Left renal cortex interstitium (tissue), 4 donors: ENCODE data around the gene ETV7. TPM values are rescaled to one million over a fixed set of nuclear protein-coding genes. Genes with fewer than 3 reads are reported as not detected.
"Not testable (repeated sequence)": the region's sequence is repeated elsewhere in the genome, so short reads cannot be mapped to it uniquely, and the experiment has no call there.

Source experiments
- DNase-seq, 4 donors: peaks; one replicate each; pipeline ENCODE4 v3.0.0-alpha.2; 2013; ENCODE audit warnings: low read depth in 4 of 4, low spot score in 2 of 4, missing footprints in 1 of 4
- polyA plus RNA-seq, 4 donors: library from polyadenylated mRNA; unstranded; fragments of 120-200 nt; gene quantifications; one replicate each; pipeline ENCODE4 v1.2.1, GENCODE V29; 2013; ENCODE audit not compliant: insufficient read length in 4 of 4

Gene ETV7
- polyA plus RNA-seq, 4 donors: 0.09 to 0.27 (median 0.17) TPM; not detected in 1

DNA sequence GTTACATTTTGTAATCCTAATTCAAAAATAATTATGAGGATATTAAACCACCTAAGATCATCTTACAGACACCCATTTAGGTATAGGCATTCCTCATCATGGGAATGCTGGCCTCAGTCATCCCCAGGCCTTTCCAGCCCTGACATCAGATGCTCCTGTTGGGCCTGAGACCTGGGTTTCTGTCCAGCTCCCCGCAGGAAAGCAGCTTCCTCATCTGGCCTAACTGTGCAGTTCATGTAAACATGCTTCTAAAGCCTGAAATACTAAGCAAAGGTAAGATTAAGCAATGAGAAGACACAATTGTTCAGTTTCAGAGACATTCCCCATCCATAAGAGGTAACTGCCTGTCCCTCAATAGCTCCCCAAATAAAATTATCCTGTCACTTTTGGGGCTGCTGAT, 19.0 kb downstream of the ETV7 start:
- DNase-seq: no peak

DNA sequence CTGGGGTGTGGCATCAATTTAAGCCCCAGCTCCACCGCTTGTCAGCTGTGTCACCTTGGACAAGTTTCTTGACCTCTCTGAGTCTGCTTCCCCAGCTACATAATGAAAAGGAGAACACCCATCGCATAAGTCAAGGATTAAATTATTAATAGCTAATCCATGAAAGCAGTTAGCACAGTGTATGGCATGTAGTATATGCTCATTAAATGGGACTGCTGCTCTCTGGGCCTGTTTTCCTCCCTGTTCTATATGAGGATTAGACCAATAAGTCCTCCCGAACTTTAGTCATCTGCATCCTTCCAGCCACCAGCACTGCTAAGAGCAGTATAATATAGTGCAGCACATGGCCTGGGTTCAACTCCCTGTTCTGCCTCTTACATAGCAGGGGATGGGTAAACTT, 19.7 kb downstream of the ETV7 start:
- DNase-seq: no peak

DNA sequence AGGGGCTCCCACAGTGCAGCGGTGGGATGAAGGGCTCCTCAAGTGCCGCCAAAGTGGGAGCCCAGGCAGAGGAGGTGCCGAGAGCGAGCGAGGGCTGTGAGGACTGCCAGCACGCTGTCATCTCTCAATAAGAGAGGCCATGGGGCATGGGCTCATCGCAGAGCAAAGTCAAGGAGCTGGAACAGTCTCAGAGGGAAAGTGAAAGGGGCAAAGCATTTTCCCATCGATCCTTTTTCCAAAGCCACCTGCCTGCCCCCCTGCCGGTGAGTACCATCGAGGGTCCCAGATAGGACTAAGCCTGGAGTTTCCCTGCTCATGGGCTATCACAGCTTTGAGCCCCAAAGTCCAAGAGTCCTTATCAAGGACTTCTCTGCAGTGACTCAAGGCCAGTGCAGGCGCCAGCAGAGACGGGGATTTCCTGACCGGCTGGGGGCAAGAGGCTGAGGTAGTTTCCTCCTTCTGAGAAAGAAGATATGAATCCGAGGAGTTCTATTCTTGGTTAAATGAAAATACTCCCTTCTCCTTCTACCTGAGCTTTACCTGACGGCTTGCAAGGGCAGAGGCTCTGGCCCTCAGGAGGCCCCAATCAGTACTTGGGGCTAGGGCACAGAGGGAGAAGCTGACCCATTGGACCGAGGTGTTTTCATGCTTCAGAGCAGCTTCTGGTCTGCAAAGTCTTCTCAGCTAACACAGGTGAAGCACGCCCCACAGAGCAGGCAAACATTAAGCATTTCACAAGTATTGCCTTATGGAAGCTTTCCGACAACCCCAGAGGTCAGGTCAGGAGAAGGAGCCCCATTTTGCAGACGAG, 22.6 kb downstream of the ETV7 start:
- no peak for DNase-seq

DNA sequence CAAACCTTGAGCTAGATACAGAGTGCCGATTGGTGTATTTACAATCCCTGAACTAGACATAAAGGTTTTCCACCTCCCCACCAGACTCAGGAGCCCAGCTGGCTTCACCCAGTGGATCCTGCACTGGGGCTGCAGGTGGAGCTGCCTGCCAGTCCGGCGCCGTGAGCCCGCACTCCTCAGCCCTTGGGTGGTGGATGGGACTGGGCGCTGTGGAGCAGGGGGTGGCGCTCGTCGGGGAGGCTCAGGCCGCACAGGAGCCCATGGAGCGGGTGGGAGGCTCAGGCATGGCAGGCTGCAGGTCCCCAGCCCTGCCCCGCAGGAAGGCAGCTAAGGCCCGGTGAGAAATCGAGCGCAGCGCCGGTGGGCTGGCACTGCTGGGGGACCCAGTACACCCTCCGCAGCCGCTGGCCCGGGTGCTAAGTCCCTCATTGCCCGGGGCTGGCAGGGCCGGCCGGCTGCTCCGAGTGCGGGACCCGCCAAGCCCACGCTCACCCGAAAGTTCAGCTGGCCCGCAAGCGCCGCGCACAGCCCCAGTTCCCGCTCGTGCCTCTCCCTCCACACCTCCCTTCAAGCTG, 23.3 kb downstream of the ETV7 start:
- not testable (repeated sequence) for DNase-seq

DNA sequence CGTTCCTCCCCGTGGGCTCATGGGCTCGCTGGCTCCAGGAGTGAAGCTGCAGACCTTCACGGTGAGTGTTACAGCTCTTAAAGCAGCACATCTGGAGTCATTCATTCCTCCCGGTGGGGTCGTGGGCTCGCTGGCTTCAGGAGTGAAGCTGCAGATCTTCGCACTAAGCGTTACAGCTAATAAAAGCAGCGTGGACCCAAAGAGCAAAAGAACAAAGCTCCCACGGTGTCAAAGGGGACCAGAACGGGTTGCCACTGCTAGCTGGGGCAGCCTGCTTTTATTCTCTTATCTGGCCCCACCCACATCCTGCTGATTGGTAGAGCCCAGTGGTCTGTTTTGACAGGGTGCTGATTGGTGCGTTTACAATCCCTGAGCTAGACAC, 24.1 kb downstream of the ETV7 start:
- DNase-seq: not testable (repeated sequence)

DNA sequence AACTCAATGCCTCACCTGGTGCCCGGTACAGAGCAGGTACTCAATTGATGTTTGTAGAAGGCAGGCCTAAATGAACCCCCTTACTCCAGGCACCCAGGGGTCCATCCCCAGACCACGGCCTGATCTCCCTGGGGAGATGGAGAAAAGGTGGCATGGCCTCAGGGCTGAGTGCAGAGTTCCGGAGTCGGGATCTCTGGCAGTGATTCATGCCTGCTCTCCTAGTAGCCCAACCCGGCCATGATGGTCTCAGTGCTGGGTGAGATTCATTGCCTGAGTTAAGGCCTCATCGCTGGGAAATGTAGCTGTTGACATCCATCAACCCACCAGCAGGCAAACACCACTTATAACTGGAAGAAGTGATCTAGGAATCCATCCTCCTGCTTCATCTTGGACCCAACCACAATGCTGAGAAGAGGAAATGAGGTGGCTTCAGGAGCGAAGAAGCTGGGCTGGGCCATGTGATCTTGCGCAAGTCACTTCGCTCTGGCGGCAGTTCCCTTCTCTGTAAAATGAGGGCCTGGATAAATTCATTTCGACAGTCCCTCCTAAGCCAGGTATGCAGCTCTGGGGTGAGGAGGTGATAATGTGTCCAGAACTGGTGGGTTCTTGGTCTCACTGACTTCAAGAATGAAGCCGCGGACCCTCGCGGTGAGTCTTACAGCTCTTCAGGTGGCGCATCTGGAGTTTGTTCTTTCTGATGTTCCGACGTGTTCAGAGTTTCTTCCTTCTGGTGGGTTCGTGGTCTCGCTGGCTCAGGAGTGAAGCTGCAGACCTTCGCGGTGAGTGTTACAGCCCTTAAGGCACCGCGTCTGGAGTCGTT, 24.7 kb downstream of the ETV7 start:
- DNase-seq: no peak

DNA sequence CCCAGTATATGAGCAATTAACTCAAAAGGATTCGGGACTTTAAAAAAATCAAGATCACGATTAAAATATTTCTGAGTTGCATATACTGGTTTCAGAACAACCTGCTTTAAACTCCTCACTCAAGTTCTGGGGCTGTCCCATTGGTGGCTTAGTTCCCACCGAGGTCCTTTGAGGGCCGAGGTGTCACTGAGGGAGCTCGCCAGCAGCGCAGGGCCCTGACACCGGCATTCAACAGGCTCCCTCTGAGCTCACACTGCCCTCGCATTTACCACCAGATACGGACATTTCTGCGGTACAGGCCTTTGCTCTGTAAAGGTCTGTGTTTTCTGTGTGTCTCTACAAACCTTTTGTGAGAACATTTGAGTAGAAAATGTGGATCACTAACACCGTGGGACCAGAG, 26.4 kb downstream of the ETV7 start:
- no peak for DNase-seq

DNA sequence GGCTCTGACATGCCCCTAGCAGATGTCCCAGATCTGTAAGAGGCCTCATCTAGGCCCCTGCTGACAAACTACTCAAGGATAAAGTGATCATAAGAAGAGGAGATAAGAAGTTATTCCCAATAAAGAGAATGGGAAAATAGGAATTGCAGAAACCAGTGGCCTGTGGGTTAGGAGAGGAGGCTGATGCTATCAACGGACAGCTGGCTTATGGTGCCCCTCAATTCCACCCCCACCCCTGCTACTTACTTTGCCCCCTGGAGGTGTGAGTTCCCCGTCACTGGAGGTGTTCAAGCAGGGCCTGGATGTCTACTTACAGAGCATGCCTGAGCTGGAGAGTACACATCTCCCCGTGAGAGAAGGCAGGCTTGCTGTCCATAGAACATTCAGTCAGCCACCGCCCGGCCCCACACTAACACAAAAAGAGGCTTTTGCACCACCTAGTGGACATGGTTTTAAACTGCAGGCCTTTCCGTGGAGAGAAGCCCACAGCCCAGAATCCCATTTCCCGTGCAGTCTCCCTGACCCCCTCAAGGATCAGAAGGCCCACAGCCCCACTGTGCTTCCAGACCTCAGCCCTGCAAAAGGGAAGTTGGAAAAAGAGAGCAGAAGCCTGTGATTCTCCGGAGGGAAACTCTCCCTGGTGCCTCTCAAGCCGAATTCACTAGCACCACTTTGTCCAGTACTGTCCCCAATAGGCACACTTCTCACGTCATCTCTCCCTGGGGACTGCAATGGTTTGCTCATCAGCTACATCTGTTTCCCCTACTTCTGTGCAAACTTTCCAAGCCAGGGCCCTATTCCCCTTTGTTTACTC, 27.0 kb downstream of the ETV7 start:
- peak in 2 of 4 donors; percentile 53 to 72 for DNase-seq

DNA sequence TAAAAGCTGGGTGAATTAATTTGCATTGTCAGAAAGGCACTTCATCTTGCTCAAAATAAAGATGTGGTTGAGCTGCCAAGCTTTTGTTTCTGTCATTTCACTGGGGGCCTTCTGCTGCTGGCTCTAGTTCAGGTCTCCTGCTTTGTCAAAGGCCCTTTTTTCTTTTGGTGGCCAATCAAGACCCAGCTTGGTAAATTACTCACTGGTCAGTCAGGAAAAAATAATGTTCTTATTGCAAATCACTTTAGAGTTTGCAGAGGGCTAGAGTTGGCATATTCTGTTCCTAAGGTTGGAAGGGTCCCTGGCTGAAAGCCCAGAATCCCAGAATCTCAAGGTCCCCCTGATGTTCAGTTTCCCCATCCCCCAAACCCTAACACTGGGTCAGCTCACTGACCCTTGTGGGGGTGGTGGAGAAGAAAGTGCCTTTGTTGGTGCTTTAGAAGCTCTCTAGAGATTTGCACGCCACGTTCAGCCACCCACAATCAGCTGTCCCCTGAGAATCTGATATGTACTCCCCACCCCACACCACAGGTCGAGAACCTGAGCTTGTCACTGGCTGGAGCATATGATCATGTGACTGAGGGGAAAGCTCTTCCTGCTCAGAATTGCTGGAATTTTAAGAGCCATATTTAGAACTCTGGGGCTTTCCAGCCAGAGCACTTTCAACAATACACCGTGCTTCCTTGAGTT, 29.1 kb downstream of the ETV7 start:
- no peak for DNase-seq

DNA sequence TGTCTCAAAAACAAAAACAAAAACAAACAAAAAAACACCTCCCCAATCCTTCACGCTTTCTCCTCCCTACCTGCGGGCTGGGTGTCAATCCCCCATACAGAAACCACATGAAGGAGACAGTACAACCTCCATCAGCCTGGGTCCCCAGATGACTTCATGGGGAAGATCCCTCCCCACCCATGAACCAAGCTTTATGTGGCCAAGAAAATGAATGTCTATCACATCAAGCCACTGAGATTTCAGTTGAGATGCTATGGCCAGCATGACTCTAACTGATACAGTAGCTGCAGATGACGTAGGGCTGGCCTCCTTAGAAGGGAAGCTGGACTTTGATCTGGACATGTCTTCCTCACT, 29.6 kb downstream of the ETV7 start:
- no peak for DNase-seq

DNA sequence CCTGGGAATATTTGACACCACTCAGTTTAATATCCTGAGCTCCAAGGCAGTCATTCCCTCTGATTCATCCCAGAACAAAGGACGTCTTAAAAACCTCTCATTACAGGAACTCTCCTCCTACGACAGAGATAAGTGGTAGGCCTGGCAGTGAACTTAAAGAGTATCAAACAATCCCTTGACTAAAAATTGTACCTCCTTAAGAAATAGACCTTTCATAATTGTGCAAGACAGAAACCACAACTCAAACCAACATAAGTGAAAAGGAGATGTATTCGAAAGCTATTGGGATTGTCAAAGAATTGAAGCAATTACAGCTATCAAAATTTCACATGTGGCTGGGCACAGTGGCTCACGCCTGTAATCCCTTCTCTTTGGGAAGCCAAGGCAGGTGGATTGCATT, 31.6 kb downstream of the ETV7 start:
- DNase-seq: no peak

DNA sequence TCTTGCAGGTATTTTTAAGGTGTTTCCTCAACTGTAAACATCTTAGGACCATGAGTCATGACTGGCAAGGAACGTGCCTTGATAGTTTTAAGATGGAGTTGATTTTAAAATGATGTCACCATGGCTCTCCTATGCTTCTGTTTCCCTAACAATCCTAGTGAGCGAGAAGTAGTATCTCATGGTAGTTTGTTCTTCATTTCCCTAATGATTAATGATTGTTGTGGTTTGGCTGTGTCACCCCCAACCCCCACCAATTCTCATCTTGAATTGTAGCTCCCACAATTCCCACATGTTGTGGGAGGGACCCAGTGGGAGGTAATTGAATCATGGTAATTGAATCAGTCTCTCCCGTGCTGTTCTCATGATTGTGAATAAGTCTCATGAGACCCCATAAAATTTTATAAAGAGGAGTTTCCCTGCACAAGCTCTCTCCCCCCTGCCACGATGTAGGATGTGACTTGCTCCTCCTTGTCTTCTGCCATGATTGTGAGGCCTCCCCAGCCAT, 34.0 kb downstream of the ETV7 start:
- DNase-seq: no peak

DNA sequence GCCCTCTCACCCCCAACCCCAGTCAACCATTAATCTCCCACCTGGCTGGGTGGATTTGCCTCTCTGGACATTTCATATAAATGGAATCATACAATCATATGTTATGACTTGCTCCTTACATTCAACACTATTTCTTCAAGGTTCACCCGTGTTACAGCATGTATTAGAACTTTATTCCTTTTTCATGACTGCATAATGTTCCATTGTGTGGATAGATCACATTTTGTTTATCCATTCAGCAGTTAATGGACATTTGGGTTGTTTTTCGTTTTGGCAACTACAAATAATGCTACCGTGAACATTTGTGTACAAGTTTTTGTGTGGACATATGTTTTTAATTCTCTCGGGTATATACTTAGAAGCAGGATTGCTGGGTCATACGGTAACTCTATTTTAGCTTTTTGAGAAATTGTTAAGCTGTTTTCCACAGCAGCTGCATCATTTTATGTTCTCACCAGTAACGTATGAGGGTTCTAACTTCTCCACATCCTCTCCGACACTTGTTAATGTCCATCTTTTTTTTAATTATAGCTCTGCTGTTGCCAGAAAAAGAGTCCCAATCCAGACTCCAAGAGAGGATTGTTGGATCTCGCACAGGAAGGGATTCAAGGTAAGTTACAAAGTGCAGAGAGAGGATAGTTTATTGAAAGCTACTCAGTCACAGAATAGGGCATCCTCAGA, 34.9 kb downstream of the ETV7 start:
- no peak for DNase-seq

DNA sequence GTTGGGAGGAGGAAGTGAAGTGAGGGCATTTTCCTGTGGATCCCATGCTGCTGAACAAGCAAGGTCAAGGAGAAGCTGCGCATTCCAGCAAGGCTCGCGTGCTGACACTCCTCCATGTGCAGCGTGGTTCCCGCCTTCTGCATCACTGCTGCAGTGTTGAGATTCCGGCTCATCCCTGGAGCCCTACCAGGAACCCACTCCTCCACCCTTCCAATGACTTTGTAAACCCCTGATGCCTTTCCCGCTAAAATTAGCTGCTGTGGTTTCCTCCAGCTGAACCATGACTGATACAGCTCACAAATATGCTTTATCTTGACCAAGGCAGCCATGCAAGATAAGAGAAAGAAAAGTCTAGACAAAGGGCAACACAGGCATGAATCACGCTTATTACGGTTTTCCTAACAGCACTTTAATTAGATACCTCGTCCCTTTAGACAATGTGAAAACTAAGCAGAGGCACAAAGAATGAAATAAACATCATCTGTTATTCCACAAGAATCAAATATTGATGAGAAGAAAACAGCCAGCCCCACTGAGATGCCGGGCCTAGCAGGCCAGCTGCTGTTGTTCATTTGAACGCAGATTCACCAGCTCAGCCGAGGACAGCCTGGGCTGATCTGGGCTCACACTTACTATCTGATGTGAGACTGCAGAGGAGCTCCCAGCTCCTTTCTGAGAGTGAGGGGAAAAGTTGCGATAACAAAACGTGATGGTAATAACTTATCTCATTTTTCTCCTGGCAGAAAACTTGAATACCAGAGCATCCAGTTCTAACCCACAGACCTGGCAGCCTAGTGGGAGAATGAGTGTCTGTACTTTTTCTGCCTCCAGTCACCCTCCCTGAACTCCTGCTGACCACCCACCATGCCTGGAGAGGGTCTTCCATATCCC, 36.5 kb downstream of the ETV7 start:
- DNase-seq: no peak

DNA sequence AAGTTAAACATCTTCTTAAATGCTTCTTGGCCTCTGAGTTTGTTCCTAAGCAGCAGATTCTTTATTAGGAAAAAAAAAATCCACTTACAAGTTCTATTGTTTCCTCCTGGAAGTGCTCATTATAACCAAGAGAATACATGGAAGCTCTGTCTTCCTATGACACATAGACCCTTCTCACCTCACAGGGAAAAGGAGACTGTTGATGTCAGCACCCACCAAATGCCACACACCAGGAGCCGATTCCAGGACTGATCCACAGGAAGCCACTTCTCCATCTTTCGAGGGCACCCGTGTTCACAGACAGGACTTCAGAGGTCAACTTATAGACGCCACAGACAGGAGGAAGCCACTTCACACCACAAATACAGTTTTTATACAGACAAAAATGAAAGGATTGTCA, 37.4 kb downstream of the ETV7 start:
- no peak for DNase-seq

DNA sequence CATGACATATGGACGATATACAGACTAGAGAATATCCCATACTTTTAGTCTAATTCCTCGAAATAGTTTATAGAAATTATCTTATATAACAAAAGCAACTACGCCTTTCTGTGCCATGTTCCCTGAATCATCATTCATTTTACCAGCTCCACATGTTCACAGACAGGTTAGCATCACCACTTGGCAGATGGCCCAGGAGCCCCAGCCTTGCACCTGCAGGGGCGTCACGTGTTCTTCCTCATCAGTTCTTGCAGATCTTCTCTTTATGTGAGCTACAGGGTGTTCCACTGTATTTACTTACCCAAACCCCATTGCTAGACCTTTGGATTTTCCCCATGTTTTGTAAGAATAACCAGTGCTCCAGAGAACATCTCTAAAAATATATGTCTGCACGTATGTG, 38.2 kb downstream of the ETV7 start:
- DNase-seq: no peak

DNA sequence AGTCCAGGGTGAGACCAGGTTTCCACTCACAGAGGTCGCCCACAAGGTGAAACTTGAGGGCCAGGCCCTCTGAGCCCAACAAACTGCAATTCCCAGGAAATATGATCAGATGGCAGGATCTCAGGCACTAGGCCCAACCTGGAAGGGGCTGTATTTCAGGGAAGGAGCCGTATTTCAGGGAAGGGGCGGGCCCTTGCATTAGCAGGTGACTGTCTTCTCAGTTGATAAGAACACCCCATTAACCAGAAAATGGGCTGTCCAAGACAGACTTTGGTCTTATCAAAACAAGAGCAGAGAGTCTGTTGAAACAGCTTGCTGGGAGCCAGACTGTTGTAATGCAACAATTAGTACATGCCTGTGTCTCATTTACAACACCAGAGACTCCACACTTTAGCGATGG, 39.8 kb downstream of the ETV7 start:
- no peak for DNase-seq

DNA sequence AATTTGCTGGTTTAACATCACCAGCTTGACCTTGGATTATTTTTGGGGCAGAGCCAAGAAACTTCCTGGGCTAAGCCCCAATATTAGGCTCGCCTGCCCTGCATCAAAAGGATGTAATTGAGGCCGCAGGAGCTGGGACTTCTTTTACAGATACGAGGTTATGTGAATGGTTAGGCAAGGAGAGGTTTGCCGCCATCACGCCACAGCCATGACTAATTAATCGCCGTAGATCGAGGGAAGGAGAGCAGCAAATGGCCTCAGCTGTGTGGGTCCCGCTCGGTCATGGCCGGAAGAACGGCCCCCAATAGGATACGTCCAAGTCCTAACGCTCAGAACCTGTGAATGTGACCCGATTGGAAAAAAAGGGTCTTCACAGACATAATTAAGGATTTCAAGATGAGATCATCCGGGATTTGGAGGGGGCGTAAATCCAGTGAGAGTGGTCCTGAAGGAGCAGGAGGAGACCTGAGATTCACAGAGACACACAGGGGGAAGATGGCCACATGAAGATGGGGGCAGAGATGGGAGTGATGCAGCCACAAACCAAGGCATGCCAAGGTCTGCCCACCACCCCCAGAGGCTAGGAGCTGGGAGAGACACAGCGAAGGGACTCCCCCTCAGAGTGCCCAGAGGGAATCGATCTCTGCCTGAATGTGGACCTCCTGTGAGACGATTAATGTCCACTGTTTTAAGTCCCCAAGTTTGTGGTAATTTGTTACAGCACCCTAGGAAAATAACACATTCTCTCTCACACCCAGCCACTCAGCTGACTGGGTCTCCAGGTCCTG, 40.8 kb downstream of the ETV7 start:
- no peak for DNase-seq
